ENCODE data around the gene TTC28.
"Not testable (repeated sequence)": the region's sequence is repeated elsewhere in the genome, so short reads cannot be mapped to it uniquely, and the experiment has no call there.

Gene TTC28

DNA sequence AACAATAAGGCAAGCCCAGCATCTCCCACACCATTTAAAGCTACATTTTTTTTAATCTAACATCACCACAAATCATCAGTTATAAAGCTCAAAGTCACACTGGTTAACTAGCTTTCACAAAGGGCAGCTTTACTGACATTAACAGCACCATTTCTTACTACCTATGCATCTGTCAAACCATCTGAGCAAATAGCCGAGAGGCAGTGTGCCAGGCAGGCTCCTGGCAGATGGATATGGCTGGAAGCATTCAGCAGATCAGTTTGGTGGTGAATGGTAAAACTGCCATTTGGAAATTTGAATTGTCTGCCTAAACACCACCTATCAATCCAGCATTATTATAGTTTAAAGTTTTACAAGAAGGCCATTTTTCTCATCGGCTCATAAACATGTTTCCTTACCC lies 131.2 kb downstream of the TTC28 start:
- Histone ChIP-seq H3K4me3 (ENCODE audit: low read length) (no peak overlapping the region), H3K36me3 (ENCODE audit: control insufficient read depth, insufficient read depth, low read length, severe bottlenecking) (no peaks in the 10 kb centered on the region), H3K9me3 (ENCODE audit: control insufficient read depth, low read length) (no peaks in the 10 kb centered on the region), H3K27me3 (replicated peaks; ENCODE audit: control insufficient read depth, insufficient read depth, low read length) (no peaks in the 10 kb centered on the region), H3K4me1 (ENCODE audit: control insufficient read depth, insufficient read depth, low read length) (peaks cover 14% of the 10 kb centered on the region), H3K9ac (ENCODE audit: low read length) (no peak overlapping the region)
- no peak for DNase-seq (ENCODE audit: low read depth)

DNA sequence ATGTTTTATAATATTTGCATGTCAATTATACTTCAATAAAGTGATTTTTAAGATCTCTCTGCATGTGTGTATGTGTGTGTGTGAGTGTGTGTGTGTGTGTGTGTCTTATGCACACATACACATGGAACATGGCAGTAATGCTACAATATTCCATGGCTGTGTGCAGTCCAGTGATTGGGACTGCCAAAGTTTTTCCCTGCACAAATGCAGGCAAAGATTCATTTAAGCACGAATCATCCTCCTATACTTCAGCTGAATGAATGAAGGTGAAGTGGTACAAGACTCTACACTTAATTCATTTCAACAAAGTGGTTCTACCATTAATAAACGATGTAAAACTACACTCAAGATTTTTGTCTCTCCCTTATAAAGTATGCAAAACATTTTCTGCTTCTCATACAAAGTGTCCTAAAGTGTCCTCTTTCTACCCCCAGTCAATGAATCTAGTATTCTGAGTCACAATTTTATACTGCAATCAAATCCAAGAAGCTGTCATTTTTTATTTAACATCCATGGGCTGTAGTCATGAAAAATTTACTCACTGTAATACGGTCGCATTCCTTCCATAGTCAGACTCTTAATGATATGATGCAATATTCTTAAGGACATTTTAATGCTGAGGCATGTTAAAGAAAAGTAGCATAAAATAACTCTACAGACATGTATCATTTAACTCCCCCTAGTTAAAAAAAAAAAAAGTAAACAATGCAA lies 132.4 kb downstream of the TTC28 start:
- Histone ChIP-seq H3K4me1 (ENCODE audit: control insufficient read depth, insufficient read depth, low read length) (peaks cover 14% of the 10 kb centered on the region), H3K27me3 (replicated peaks; ENCODE audit: control insufficient read depth, insufficient read depth, low read length) (no peaks in the 10 kb centered on the region), H3K4me3 (ENCODE audit: low read length) (peak overlapping the region; percentile 49), H3K9ac (ENCODE audit: low read length) (no peak overlapping the region), H3K36me3 (ENCODE audit: control insufficient read depth, insufficient read depth, low read length, severe bottlenecking) (no peaks in the 10 kb centered on the region), H3K9me3 (ENCODE audit: control insufficient read depth, low read length) (peaks cover 4% of the 10 kb centered on the region)
- peak; percentile 87 for DNase-seq (ENCODE audit: low read depth)

DNA sequence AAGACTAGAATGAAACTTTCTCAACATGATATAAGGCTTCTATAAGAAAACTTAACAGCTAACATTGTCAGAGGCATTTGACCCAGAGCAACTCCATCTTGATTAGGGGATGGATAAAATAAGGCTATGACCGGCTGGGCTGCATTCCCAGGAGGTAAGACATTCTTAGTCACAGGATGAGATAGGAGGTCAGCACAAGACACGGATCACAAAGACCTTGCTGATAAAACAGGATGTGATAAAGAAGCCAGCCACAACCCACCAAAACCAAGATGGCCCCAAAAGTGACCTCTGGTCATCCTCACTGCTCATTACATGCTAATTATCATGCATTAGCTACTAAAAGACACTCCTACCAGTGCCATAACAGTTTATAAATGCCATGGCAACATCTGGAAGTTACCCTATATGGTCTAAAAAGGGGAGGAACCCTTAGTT lies 135.2 kb downstream of the TTC28 start:
- Histone ChIP-seq H3K36me3 (ENCODE audit: control insufficient read depth, insufficient read depth, low read length, severe bottlenecking) (no peaks in the 10 kb centered on the region), H3K4me1 (ENCODE audit: control insufficient read depth, insufficient read depth, low read length) (peaks cover 14% of the 10 kb centered on the region), H3K9ac (ENCODE audit: low read length) (no peak overlapping the region), H3K4me3 (ENCODE audit: low read length) (no peak overlapping the region), H3K9me3 (ENCODE audit: control insufficient read depth, low read length) (peaks cover 4% of the 10 kb centered on the region), H3K27me3 (replicated peaks; ENCODE audit: control insufficient read depth, insufficient read depth, low read length) (no peaks in the 10 kb centered on the region)
- DNase-seq (ENCODE audit: low read depth), result no peak

DNA sequence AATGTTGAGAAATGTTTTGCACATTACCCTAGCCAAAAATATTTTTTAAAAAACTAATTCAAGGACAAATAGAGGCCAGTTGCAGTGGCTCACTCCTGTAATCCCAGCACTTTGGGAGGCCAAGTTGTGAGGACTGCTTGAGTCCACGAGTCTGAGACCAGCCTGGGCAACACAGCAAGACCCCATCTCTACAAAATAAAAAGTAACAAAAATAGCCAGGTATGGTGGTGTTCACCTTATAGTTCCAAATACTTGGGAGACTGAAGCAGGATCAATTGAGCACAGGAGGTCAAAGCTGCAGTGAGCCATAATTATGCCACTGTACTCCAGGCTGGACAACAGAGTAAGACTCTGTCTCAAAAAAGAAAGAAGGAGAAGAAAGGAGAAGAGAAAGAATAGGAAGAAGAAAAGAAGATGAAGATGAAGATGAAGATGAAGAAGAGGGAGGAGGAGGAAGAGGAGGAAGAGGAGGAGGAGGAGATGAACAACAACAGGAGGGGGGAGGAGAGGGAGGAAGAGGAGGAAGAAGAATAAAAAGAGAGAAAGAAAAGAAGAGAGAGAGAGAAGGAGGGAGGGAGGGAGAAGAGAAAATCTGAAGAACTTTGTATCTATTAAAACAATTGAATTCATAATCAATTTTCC lies 136.5 kb downstream of the TTC28 start:
- DNase-seq (ENCODE audit: low read depth), result no peak
- Histone ChIP-seq H3K9me3 (ENCODE audit: control insufficient read depth, low read length) (peaks cover 4% of the 10 kb centered on the region), H3K36me3 (ENCODE audit: control insufficient read depth, insufficient read depth, low read length, severe bottlenecking) (no peaks in the 10 kb centered on the region), H3K4me3 (ENCODE audit: low read length) (no peak overlapping the region), H3K4me1 (ENCODE audit: control insufficient read depth, insufficient read depth, low read length) (peaks cover 13% of the 10 kb centered on the region), H3K9ac (ENCODE audit: low read length) (no peak overlapping the region), H3K27me3 (replicated peaks; ENCODE audit: control insufficient read depth, insufficient read depth, low read length) (no peaks in the 10 kb centered on the region)

DNA sequence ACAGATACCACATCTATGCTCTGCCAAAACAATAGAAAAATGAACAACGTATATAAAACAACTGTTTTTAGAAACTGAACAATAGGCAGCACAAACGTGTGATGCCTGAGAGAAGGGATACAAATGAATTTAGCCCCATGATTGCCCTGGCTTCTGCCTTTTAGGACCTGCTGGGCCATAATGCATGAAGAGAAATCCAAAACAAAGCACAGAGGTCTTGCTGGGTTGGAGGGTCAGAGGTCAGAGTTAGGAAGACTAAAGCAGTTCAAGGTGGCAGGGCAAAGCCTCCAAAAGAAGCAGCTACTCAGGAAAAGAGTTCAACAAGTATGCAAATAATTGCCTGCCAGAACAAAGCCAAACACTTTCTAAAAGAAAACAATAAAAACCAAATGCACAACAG lies 138.5 kb downstream of the TTC28 start:
- no peak overlapping the region for H3K4me3 ChIP-seq (ENCODE audit: low read length)
- no peaks in the 10 kb centered on the region for H3K4me1 ChIP-seq (ENCODE audit: control insufficient read depth, insufficient read depth, low read length)
- H3K9ac ChIP-seq (ENCODE audit: low read length), result no peak overlapping the region
- no peaks in the 10 kb centered on the region for H3K27me3 ChIP-seq (replicated peaks; ENCODE audit: control insufficient read depth, insufficient read depth, low read length)
- H3K9me3 ChIP-seq (ENCODE audit: control insufficient read depth, low read length), result peaks cover 4% of the 10 kb centered on the region
- H3K36me3 ChIP-seq (ENCODE audit: control insufficient read depth, insufficient read depth, low read length, severe bottlenecking), result no peaks in the 10 kb centered on the region
- no peak for DNase-seq (ENCODE audit: low read depth)

DNA sequence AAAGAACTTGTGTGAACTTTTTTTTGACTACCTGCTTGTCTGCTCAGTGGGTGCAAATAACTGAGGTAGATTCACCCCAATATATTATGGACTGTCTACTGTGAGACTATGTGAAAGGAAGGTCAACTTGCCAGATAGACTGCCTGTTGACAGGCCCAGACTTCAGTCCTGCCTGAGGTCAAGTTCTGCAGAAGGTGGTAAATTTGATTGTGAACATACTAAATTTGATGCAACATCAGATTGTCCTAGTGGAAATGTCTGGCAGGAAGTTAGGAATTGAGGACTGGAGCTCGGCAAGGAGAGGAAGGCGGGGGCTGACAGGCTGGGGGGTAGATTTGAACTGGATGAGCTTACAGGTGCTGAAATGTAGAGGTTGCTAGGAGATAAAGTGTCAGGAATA lies 140.7 kb downstream of the TTC28 start:
- no peaks in the 10 kb centered on the region for H3K27me3 ChIP-seq (replicated peaks; ENCODE audit: control insufficient read depth, insufficient read depth, low read length)

DNA sequence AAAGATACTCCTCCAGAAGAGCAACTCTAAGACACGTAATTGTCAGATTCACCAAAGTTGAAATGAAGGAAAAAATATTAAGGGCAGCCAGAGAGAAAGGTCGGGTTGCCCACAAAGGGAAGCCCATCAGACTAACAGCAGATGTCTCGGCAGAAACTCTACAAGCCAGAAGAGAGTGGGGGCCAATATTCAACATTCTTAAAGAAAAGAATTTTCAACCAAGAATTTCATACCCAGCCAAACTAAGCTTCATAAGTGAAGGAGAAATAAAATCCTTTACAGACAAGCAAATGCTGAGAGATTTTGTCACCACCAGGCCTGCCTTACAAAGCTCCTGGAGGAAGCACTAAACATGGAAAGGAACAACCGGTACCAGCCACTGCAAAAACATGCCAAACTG lies 149.1 kb downstream of the TTC28 start:
- H3K9me3 ChIP-seq (ENCODE audit: control insufficient read depth, low read length); H3K9ac ChIP-seq (ENCODE audit: low read length); H3K27me3 ChIP-seq (replicated peaks; ENCODE audit: control insufficient read depth, insufficient read depth, low read length); H3K36me3 ChIP-seq (ENCODE audit: control insufficient read depth, insufficient read depth, low read length, severe bottlenecking); H3K4me3 ChIP-seq (ENCODE audit: low read length); DNase-seq (ENCODE audit: low read depth); H3K4me1 ChIP-seq (ENCODE audit: control insufficient read depth, insufficient read depth, low read length): not testable (repeated sequence)

More for the DNA sequence above, 140.7 kb downstream of the TTC28 start:
- no peak overlapping the region for H3K4me3 ChIP-seq (ENCODE audit: low read length)
- no peaks in the 10 kb centered on the region for H3K4me1 ChIP-seq (ENCODE audit: control insufficient read depth, insufficient read depth, low read length)
- peaks cover 4% of the 10 kb centered on the region for H3K9me3 ChIP-seq (ENCODE audit: control insufficient read depth, low read length)
- DNase-seq (ENCODE audit: low read depth), result no peak
- no peaks in the 10 kb centered on the region for H3K36me3 ChIP-seq (ENCODE audit: control insufficient read depth, insufficient read depth, low read length, severe bottlenecking)
- H3K9ac ChIP-seq (ENCODE audit: low read length), result no peak overlapping the region

DNA sequence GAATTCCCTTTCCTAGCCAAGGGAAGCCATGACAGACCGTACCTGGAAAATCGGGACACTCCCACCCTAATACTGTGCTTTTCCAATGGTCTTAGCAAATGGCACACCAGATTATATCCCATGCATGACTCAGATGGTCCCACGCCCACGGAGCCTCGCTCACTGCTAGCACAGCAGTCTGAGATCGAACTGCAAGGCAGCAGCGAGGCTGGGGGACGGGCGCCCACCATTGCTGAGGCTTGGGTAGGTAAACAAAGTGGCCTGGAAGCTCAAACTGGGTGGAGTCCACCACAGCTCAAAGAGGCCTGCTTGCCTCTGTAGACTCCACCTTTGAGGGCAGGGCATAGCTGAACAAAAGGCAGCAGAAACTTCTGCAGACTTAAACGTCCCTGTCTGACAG lies 150.5 kb downstream of the TTC28 start:
- not testable (repeated sequence) for H3K9ac ChIP-seq (ENCODE audit: low read length); H3K4me1 ChIP-seq (ENCODE audit: control insufficient read depth, insufficient read depth, low read length); H3K4me3 ChIP-seq (ENCODE audit: low read length); H3K27me3 ChIP-seq (replicated peaks; ENCODE audit: control insufficient read depth, insufficient read depth, low read length); H3K36me3 ChIP-seq (ENCODE audit: control insufficient read depth, insufficient read depth, low read length, severe bottlenecking); H3K9me3 ChIP-seq (ENCODE audit: control insufficient read depth, low read length); DNase-seq (ENCODE audit: low read depth)

DNA sequence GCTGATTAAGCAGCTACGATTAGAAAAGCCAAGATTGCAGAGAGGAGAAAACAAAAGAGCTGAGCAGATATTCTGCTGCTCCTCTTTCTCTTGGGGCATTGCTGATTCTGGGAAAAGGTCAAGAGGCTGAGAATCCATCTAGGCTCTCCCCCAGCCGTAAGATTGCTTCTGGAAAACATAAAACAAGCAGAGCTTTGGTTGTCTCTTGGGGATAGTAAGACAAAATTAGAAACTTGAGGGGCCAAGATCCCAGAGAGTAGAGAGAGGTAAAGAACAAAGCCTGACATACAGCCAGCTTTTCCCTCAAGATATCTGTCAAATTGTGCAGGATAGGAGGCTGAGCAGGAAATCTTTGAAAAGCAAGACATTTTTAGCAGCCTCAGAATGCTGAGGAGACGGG lies 158.2 kb downstream of the TTC28 start:
- Histone ChIP-seq H3K4me1 (ENCODE audit: control insufficient read depth, insufficient read depth, low read length) (peaks cover 13% of the 10 kb centered on the region), H3K36me3 (ENCODE audit: control insufficient read depth, insufficient read depth, low read length, severe bottlenecking) (no peaks in the 10 kb centered on the region), H3K9me3 (ENCODE audit: control insufficient read depth, low read length) (no peaks in the 10 kb centered on the region), H3K27me3 (replicated peaks; ENCODE audit: control insufficient read depth, insufficient read depth, low read length) (no peaks in the 10 kb centered on the region), H3K9ac (ENCODE audit: low read length) (no peak overlapping the region), H3K4me3 (ENCODE audit: low read length) (peak overlapping the region; percentile 9)
- no peak for DNase-seq (ENCODE audit: low read depth)

DNA sequence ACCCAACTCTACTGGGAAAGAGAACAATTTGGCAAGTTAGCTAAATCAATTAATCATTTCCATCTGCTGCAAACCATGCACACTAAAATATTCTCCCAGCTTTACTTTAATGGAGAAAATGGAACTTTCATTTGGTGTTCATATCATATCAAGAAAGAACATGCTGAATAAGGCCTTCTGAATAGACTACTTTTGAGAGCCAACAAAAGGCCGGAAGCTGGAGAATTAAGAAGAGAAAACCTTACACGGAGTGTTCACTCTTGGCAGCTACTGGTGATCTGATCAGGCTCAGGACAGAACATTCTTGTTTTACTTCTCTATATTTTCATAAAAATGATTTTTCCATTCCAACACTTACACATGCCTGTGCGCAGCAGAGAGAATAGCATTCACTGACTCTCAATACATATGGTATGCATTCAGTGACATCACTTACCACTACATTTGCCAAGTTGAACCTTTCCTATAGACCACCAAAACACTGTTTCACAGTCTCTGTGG lies 165.3 kb downstream of the TTC28 start:
- H3K4me3 ChIP-seq (ENCODE audit: low read length), result no peak overlapping the region
- no peaks in the 10 kb centered on the region for H3K27me3 ChIP-seq (replicated peaks; ENCODE audit: control insufficient read depth, insufficient read depth, low read length)
- DNase-seq (ENCODE audit: low read depth), result peak; percentile 15
- no peaks in the 10 kb centered on the region for H3K36me3 ChIP-seq (ENCODE audit: control insufficient read depth, insufficient read depth, low read length, severe bottlenecking)
- H3K9ac ChIP-seq (ENCODE audit: low read length), result peak overlapping the region; percentile 21
- peaks cover 11% of the 10 kb centered on the region for H3K4me1 ChIP-seq (ENCODE audit: control insufficient read depth, insufficient read depth, low read length)
- no peaks in the 10 kb centered on the region for H3K9me3 ChIP-seq (ENCODE audit: control insufficient read depth, low read length)

DNA sequence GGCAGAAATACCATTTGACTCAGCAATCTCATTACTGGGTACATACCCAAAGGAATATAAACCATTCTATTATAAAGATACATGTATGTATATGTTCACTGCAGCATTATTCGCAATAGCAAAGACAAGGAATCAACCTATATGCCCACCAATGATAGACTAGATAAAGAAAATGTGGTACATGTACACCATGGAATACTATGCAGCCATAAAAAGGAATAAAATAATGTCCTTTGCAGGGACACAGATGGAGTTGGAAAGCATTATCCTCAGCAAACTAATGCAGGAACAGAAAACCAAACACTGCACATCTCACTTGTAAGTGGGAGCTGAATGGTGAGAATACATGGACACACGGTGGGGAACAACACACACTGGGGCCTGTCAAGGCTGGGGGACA lies 167.3 kb downstream of the TTC28 start:
- not testable (repeated sequence) for H3K9me3 ChIP-seq (ENCODE audit: control insufficient read depth, low read length); DNase-seq (ENCODE audit: low read depth)

More for the DNA sequence above, 167.3 kb downstream of the TTC28 start:
- peaks cover 11% of the 10 kb centered on the region for H3K4me1 ChIP-seq (ENCODE audit: control insufficient read depth, insufficient read depth, low read length)
- H3K9ac ChIP-seq (ENCODE audit: low read length); H3K36me3 ChIP-seq (ENCODE audit: control insufficient read depth, insufficient read depth, low read length, severe bottlenecking); H3K4me3 ChIP-seq (ENCODE audit: low read length); H3K27me3 ChIP-seq (replicated peaks; ENCODE audit: control insufficient read depth, insufficient read depth, low read length): not testable (repeated sequence)
